ENCODE data around the gene SHISA7.

- TF ChIP-seq POLR2AphosphoS5 (IDR thresholded peaks at IDR 0.05), result no peak
- TF ChIP-seq POLR2A (IDR thresholded peaks at IDR 0.05), result no peak
- TF ChIP-seq, protein P1, sequence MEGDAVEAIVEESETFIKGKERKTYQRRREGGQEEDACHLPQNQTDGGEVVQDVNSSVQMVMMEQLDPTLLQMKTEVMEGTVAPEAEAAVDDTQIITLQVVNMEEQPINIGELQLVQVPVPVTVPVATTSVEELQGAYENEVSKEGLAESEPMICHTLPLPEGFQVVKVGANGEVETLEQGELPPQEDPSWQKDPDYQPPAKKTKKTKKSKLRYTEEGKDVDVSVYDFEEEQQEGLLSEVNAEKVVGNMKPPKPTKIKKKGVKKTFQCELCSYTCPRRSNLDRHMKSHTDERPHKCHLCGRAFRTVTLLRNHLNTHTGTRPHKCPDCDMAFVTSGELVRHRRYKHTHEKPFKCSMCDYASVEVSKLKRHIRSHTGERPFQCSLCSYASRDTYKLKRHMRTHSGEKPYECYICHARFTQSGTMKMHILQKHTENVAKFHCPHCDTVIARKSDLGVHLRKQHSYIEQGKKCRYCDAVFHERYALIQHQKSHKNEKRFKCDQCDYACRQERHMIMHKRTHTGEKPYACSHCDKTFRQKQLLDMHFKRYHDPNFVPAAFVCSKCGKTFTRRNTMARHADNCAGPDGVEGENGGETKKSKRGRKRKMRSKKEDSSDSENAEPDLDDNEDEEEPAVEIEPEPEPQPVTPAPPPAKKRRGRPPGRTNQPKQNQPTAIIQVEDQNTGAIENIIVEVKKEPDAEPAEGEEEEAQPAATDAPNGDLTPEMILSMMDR (IDR thresholded peaks at IDR 0.05), result no peak
Observed at GRCh38 chr19:55426042-55426441, 17.1 kb downstream of the SHISA7 start.
